OCI-LY3 (cell line): ENCODE data around the gene TRAF3IP3.
"Not testable (repeated sequence)": the region's sequence is repeated elsewhere in the genome, so short reads cannot be mapped to it uniquely, and the experiment has no call there.

Source experiments
- H2AFZ ChIP-seq: fragments of 200-600, 300-600 bp; shearing (Covaris generic); 2 replicates; pipeline ENCODE4 v1.6.0; 2014; ENCODE audit warnings: antibody characterized with exemption, low read depth, low read length
- H3K27ac ChIP-seq: fragments of 200-600, 300-600 bp; sonication (generic); 2 replicates; pipeline ENCODE4 v1.5.1; 2014; ENCODE audit warnings: mild to moderate bottlenecking, low read length, moderate library complexity, mixed read lengths
- H3K27me3 ChIP-seq: fragments of 200-600, 300-600 bp; sonication (generic); 2 replicates; pipeline ENCODE4 v1.6.1; 2014; ENCODE audit warnings: low read depth, low read length, mixed read lengths
- H3K36me3 ChIP-seq: fragments of 200-600, 300-600 bp; sonication (generic); replicated peaks from 2 replicates; pipeline ENCODE3; 2014; ENCODE audit warnings: low read depth, low read length, mixed read lengths
- H3K4me1 ChIP-seq: fragments of 300-600, 200-600 bp; sonication (generic); 2 replicates; pipeline ENCODE4 v1.6.1; 2014; ENCODE audit warnings: low read length, mixed read lengths
- H3K4me2 ChIP-seq: fragments of 200-600, 300-600 bp; sonication (generic); 2 replicates; pipeline ENCODE4 v1.6.1; 2014; ENCODE audit warnings: low read length, mixed read lengths
- H3K4me3 ChIP-seq: fragments of 300-600, 200-600 bp; sonication (generic); 2 replicates; pipeline ENCODE4 v1.5.1; 2014; ENCODE audit warnings: antibody characterized with exemption, mild to moderate bottlenecking, low read length, moderate library complexity
- H3K79me2 ChIP-seq: fragments of 300-600, 200-600 bp; shearing (Covaris generic); 2 replicates; pipeline ENCODE4 v1.6.1; 2014; ENCODE audit warnings: mild to moderate bottlenecking, low read length, mixed read lengths
- H3K9ac ChIP-seq: fragments of 300-600, 200-600 bp; shearing (Covaris generic); 2 replicates; pipeline ENCODE4 v1.6.0; 2014; ENCODE audit warnings: mild to moderate bottlenecking, low read length, moderate library complexity
- H3K9me3 ChIP-seq: fragments of 200-600, 300-600 bp; shearing (Covaris generic); 2 replicates; pipeline ENCODE4 v1.6.1; 2014; ENCODE audit warnings: low read length, mixed read lengths; ENCODE audit not compliant: insufficient read depth
- H4K20me1 ChIP-seq: fragments of 200-600, 300-600 bp; sonication (generic); 2 replicates; pipeline ENCODE4 v1.6.1; 2016; ENCODE audit warnings: low read length, mixed read lengths; ENCODE audit not compliant: insufficient read depth
- CTCF ChIP-seq: fragments of 200-600, 300-600 bp; sonication (generic); IDR thresholded peaks from 2 replicates; pipeline ENCODE4 v1.5.1; 2014; ENCODE audit warnings: antibody characterized with exemption, low read length, low read depth
- EZH2phosphoT487 ChIP-seq: fragments of 200-600 bp; shearing (Covaris generic); IDR thresholded peaks from 2 replicates; pipeline ENCODE4 v1.6.1; 2018; ENCODE audit warnings: antibody characterized with exemption, mixed run types, low read depth

Gene TRAF3IP3

GRCh38 chr1:209789245-209789644 is 33.4 kb downstream of the TRAF3IP3 start:
- Histone ChIP-seq H4K20me1 (no peaks in the 10 kb centered on the region), H3K4me2 (no peak overlapping the region), H3K9me3 (no peaks in the 10 kb centered on the region), H3K4me1 (peaks cover 23% of the 10 kb centered on the region), H3K36me3 (no peaks in the 10 kb centered on the region), H2AFZ (no peak overlapping the region), H3K27ac (no peak overlapping the region), H3K27me3 (peaks cover 8% of the 10 kb centered on the region; the same call in 1 of the 2 replicates), H3K79me2 (peaks cover under 1% of the 10 kb centered on the region; the same call in 1 of the 2 replicates), H3K9ac (no peak overlapping the region), H3K4me3 (no peak overlapping the region)
- TF ChIP-seq EZH2phosphoT487, result no peak

- Histone ChIP-seq H2AFZ (no peak overlapping the region), H3K27me3 (peaks cover 11% of the 10 kb centered on the region; the same call in 1 of the 2 replicates), H4K20me1 (no peaks in the 10 kb centered on the region)
These were observed 34.7 kb downstream of the TRAF3IP3 start for GRCh38 chr1:209790286-209791193.

GRCh38 chr1:209791920-209792319 is 36.1 kb downstream of the TRAF3IP3 start:
- no peaks in the 10 kb centered on the region for H4K20me1 ChIP-seq
- H3K9ac ChIP-seq, result no peak overlapping the region
- no peak overlapping the region for H3K27ac ChIP-seq
- no peak overlapping the region for H3K4me3 ChIP-seq
- peaks cover 17% of the 10 kb centered on the region for H3K4me1 ChIP-seq
- H3K4me2 ChIP-seq, result no peak overlapping the region
- peaks cover 11% of the 10 kb centered on the region; the same call in 1 of the 2 replicates for H3K27me3 ChIP-seq
- no peaks in the 10 kb centered on the region for H3K79me2 ChIP-seq
- no peak for TF ChIP-seq EZH2phosphoT487
- TF ChIP-seq CTCF, result no peak
- H3K36me3 ChIP-seq, result no peaks in the 10 kb centered on the region
- H3K9me3 ChIP-seq, result no peaks in the 10 kb centered on the region
- no peak overlapping the region for H2AFZ ChIP-seq

More at GRCh38 chr1:209790286-209791193, 34.7 kb downstream of the TRAF3IP3 start:
- Histone ChIP-seq H3K27ac (no peak overlapping the region), H3K4me1 (peaks cover 17% of the 10 kb centered on the region), H3K9me3 (no peaks in the 10 kb centered on the region), H3K9ac (no peak overlapping the region), H3K4me2 (no peak overlapping the region), H3K79me2 (no peaks in the 10 kb centered on the region), H3K4me3 (no peak overlapping the region), H3K36me3 (no peaks in the 10 kb centered on the region)
- no peak for TF ChIP-seq EZH2phosphoT487
- no peak for TF ChIP-seq CTCF

GRCh38 chr1:209793711-209794110 is 37.9 kb downstream of the TRAF3IP3 start:
- not testable (repeated sequence) for H4K20me1 ChIP-seq, H3K27ac ChIP-seq, H3K9ac ChIP-seq, H3K9me3 ChIP-seq, H3K4me3 ChIP-seq, H3K79me2 ChIP-seq, H3K36me3 ChIP-seq, H3K4me2 ChIP-seq, H2AFZ ChIP-seq
- H3K4me1 ChIP-seq, result peaks cover 14% of the 10 kb centered on the region
- H3K27me3 ChIP-seq, result peaks cover 11% of the 10 kb centered on the region; the same call in 1 of the 2 replicates
